Epithelial cell of proximal tubule (primary cell): ENCODE measurements around the gene HDC. TPM values are rescaled to one million over a fixed set of nuclear protein-coding genes. Genes with fewer than 3 reads are reported as not detected.

Source experiments
- DNase-seq: peaks from one replicate; pipeline ENCODE4 v3.0.0-alpha.2; 2011; ENCODE audit warnings: low read depth
- H3K4me3 ChIP-seq: 2 replicates; pipeline ENCODE4 v1.5.1; 2011; ENCODE audit warnings: low read depth, mild to moderate bottlenecking, low read length
- CTCF ChIP-seq: conservative IDR thresholded peaks from 2 replicates; pipeline ENCODE4 v1.5.1; 2012; ENCODE audit warnings: low read depth, mild to moderate bottlenecking, low read length
- total RNA-seq: library from RNA; depleted of rRNA; stranded (reverse); fragments of >200 nt; gene quantifications from 2 replicates; pipeline ENCODE4 v1.2.3, GENCODE V29; 2015

Gene HDC
- total RNA-seq, 1 donor from 2014 or later: not detected

- no peak for TF ChIP-seq CTCF
- no peak for DNase-seq
- H3K4me3 ChIP-seq: no peak overlapping the region
These were observed 24.2 kb upstream of the HDC start for GRCh38 chr15:50289749-50290148.

GRCh38 chr15:50287324-50288116, 22.0 kb upstream of the HDC start:
- TF ChIP-seq CTCF: no peak
- H3K4me3 ChIP-seq: no peak overlapping the region
- DNase-seq: no peak

GRCh38 chr15:50281427-50281826, 15.9 kb upstream of the HDC start:
- DNase-seq: no peak
- no peak for TF ChIP-seq CTCF

GRCh38 chr15:50280271-50280670, 14.7 kb upstream of the HDC start:
- H3K4me3 ChIP-seq: no peak overlapping the region
- peak; percentile 30 for DNase-seq
- TF ChIP-seq CTCF: no peak

More at GRCh38 chr15:50281427-50281826, 15.9 kb upstream of the HDC start:
- no peak overlapping the region for H3K4me3 ChIP-seq

GRCh38 chr15:50278496-50278895, 13.0 kb upstream of the HDC start:
- no peak for TF ChIP-seq CTCF
- no peak overlapping the region for H3K4me3 ChIP-seq
- DNase-seq: no peak

GRCh38 chr15:50277370-50277769, 11.8 kb upstream of the HDC start:
- DNase-seq: no peak
- no peak for TF ChIP-seq CTCF

GRCh38 chr15:50275908-50276307, 10.4 kb upstream of the HDC start:
- TF ChIP-seq CTCF: no peak
- DNase-seq: no peak
- H3K4me3 ChIP-seq: no peak overlapping the region

More at GRCh38 chr15:50277370-50277769, 11.8 kb upstream of the HDC start:
- no peak overlapping the region for H3K4me3 ChIP-seq
